ENCODE results near the gene NHERF1.

DNA sequence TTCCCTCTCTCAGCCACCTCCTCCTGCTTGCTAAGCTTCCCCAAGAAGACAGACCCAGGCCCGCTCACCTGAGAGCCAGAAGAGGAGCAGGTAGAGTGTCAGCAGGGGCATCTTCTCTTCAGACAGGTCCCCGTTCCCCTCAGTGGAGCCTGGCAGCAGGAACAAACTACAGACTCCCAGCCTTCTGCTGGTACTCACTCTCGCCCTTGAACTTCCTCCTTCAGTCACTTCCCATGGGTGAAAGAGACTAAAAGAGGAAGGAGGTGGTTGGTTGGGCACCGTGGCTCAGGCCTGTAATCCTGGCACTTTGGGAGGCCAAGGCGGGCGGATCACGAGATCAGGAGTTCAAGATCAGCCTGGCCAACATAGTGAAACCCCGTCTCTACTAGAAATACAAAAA is 35.7 kb upstream of the NHERF1 start, which contains the start of gene CD300LF:
- TF ChIP-seq ZNF274 (IDR thresholded peaks at IDR 0.05; ENCODE audit: low read depth, low read length) (no peak), SUZ12 (IDR thresholded peaks at IDR 0.05; ENCODE audit: extremely low read depth, insufficient read depth, insufficient read length) (no peak), YY1 (IDR thresholded peaks at IDR 0.05; ENCODE audit: insufficient read depth, insufficient read length) (no peak)
